Hindlimb muscle (tissue), 1 donor: ENCODE data around the gene TBX10. TPM values are rescaled to one million over a fixed set of nuclear protein-coding genes. Genes with fewer than 3 reads are reported as not detected.
"Not testable (repeated sequence)": the region's sequence is repeated elsewhere in the genome, so short reads cannot be mapped to it uniquely, and the experiment has no call there.

ENCODE experiments used
- DNase-seq: peaks from one replicate; pipeline ENCODE4 v3.0.0-alpha.2; 2013
- polyA plus RNA-seq: library from polyadenylated mRNA; unstranded; fragments of 120-200 nt; gene quantifications from one replicate; pipeline ENCODE4 v1.2.1, GENCODE V29; 2013; ENCODE audit not compliant: insufficient read length

The TBX10 gene
- polyA plus RNA-seq, 1 donor = not detected

DNA sequence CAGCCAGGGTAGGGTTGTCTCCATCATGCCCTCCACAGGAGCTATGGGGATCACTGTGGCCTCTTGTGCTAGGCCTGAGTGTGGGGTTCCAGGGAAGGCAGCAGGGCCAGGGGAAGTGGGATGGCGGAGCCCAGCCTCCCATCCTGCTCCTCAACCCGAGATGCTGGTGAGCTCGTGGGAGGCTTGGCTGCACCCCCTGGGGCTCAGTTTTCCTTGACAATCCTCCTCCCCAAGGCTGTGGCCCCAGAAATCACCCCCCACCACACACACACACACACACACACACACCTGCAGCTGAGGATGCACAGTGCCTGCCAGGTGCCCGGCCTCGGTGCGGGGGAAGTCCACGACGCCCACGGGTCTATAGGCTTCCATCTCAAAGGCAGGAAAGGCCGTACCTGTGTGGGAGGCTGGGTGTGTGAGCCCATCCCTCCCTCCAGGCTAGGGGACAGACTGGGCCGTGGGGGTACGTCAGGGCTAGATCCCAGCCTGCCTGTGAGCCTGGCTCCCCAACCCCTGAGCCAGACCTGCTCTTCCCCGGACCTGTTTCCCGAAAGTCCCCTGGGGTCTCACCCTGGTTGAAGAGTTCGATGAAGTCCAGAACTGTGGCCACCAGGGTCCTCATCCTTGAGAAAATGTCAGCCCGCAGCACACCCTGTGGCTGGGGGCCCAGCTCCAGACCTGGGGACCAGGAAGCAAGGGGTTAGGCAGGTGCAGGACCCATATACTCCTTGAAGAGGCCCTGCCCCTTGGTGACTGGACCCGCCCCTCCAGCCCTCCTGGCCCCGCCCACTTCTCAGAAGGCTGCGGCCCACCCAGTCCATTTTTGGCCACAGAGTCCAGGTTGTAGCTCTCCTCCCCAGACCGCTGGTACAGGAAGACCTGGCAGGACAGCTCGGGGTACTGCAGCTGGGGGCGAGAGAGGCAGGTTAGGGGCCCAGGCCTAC lies 5.2 kb upstream of the TBX10 start:
- no peak for DNase-seq

DNA sequence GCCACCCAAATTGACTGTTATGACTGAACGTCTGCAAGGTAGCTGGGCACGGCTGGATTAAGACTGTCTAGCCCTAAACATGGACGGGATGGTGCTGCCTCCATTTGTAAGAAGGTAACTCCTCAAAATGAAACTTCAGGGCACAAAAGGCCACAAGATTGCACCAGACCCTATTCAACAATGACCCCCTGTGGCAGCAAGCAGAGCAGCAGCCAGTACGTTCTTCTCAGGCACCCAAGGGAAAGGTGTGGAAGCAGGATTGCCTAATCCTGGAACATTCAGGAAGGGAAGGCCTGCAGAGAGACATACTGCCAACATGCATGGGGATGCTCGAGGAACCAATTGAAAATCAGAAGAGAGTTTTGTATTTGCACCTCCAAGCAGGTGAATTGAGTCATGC lies 4.5 kb upstream of the TBX10 start:
- DNase-seq = no peak

DNA sequence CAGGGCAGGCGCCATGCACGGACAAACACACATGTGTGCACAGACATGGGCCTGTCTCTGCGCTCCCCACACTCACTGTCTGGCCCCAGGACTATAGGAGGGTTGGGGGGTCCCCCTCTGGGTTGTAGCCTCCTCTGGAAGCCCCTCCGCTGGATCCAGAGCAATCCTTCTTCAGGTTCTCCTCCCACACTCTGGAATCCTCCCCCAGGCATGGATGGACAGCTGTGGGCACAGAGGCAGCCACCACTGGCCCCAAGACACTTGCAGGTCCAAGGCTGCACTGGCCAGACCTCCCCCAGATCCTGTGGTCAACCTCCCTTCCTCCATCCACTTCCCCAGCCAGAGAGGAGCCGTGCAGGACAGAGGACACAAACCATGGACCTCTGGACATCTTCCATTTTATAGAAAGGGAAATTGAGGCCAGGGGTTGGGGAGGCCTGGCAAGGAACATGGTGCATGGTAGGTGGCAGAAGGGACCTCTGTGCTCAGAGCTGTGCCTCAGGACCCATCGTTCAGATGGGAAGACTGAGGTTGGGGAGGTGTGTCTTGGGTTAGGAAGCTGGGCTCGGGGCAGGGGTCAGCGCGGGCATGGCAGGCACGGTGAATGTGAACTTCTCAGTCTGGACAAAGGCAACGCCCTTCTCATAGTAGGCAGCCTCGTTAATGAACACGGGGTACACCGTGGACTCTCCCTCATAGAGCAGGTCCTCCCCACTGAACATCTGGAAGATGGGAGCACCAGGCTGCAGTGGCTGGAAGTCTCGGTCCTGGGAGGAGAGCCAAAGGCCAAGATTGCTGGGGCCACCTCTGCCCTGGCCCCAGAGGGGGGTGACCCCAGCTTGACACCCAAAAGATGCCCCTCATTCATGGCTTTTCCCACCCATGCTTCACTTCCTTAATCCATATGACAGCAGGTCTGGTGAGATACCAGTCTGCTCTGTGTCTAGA lies 2.9 kb upstream of the TBX10 start:
- no peak for DNase-seq

DNA sequence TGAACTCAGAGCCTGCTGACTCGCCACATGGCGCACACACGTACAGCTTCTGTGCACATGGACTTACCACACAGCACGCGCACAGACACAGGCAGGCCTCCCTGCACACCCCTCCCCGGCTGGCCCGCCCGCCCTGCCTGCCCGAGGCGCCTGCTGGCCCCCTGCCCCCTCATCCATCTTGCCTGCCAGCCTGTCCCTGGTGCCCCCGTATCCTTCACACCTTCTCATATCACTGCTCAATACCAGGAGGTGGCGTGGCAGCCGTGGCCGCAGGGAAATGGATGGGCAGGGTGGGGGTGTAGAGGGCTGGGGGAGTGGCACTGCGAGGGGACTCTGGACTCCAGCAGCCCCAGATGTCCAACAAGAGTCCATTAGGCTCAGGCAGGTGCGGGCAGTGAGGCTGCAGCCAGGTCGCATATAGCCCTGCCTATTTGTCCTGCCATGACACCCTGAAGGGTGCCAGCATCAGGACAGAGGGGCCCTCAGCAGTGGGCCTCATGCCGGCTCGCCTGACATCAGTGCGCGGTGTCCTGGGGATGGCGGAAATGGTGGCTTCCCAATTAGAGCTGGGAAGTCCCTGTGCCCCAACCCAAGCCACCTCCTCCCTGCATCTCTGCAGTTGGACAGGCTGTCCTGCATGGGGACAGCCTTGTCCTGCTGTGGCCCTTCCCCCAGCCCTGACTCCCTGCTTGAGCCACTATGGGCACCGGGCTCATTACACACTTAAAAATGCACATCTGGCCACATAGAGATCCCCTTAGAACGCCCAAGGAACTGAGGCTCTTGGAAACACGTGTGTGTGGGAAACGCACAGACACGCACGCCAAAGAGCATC lies 2.0 kb upstream of the TBX10 start:
- no peak for DNase-seq

DNA sequence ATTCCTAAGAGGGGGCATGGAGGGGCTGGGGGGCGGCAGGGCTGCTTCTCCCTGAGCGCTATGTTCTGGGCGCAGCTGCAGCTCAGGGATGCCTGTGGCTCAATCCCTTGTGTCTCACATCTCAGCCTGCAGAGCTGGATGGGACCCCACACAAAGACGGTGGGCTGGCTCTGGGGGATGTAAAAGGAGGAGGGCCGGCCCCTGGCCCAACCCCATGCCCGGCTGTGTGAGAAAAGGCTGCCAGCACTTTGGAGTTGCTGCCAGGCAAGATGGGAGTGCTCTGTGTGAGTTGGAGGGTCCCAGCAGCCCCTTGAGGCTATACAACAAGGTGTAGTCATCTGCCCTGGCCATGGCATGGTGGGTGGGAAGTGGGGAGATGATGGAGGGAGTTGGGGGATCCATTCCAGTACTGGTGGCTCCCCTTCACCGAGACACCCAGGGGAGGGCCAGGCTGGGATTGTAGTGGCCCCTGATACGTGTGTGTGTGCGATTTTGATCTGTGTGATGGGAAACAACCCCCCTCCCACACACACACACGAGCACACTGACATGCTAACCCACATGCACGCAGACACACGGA lies 1.3 kb upstream of the TBX10 start:
- no peak for DNase-seq

DNA sequence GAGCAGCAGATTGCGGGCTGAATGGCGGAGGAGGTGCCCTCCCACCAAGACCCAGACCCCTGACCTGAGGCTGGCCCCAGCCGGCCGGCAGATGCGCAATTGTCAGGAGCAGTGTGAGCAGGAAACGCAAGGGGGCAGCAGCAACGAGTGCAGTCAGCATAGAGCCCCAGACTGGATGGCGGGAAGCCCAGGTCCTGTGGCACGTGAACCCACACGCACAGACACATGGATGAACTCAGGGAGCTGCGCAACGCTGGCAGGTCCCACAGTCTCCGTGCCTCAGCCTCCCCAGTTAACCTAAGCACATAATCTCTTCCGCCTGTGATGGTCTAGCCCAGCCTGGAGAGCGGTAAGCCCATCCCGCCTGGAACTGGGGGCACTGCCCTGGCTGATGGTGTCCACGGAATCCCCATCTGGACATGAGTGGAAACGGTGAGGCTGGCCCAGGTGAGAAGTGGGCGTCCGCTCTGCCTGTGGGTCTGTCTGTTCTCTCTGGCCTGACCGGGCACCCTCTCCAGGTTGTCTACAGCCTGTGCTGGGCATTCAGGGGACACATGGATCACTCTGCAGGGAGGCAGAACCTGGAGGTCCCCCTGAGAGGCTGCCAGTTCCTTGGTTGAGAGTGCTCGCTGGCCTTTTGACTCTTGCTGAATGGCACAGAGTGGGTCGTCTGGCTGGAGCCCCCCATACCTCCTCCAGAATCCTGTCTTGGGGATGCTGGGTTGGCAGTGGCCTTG lies 626 bp upstream of the TBX10 start:
- DNase-seq = no peak

DNA sequence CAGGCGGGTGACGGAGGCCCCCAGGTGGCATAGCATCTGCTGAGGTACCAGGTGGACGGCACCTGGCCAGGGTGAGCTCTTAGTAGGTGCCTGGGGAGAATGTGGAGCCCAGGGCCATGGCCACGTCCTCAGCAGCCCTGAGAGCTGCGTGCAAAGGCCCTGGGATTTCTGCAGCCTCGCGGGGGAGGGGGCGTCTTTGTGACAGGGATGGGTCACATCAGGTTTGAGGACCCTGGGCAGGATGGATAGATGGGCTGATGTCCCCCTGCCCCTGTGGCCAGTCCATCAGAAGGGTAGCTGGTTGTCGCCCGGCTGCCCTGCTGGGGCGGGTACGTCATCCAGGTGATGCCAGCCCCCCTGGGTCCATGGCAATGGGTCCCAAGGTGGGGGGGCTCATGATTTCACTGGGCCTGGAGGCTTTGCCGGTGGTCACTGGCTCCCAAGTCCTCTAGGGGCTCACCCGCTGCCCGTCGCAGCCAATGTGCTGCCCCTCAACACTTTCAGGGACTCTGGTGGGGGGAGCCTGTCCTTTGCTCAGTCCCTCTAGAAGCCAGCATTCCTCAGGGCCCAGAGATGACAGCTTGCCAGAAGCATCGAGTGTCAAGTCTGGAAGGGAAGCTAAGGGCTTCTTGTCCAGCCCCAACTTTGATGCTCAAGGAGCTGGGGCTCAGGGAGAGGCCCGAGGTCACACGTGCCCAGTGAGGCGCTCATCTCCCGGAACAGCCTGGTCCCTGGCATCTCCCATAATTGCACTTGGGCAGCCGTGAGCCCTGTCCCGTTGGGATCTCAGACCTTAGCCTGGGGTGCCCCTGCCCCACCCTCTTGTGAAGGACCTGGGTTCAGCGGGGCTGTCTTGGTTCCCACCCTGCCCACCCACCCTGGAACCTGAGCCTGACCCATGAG lies 777 bp downstream of the TBX10 start:
- DNase-seq = no peak

DNA sequence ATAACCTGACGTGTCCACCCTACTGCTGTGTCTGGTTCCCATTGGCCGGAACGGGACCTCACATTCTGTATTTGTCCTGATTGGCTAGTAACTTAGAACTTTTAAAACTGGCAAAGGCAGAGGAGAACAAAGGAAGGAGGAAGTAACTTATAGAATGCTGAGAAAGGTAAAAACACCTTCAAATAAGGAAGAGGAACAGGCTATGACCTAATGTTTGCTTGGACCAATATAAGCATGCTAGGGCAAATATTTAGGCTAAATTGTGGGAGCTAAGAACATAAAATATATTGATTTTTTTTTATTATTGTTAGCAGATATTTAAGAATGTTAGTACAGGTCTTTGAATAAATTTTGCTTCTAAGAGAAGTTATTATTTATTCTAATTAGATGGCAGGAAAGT lies 2.1 kb downstream of the TBX10 start:
- DNase-seq = not testable (repeated sequence)

DNA sequence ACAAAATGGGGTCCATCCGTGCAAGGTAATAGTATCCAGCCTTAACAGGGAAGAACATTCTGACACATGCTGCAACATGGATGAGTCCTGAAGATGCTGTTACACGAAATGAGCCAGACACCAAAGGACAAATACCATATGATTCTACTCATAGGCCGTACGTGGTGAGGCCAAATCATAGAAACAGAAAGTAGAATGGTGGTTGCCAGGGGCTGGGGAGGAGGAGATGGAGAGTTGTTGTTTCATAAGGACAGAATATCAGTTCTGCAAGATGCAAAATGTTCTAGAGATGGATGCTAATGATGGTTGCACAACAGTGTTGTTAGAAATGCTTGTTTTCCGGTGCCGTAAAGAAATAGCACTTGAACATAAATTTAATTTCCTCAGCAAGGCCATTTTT lies 2.6 kb downstream of the TBX10 start:
- DNase-seq = no peak

DNA sequence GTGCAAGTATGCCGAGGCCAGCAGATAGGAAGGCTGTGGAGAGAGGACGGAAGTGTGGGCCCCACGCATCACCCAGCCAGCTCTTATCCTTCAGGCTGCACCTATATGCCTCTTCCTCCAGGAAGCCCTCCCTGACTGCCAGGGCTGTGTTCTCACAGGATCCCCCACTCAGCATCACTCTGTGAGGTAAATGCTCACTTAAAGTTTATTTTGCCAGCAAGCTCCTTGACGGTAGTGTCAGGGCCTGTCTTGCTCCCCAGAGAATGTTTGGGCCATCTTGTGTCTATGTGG lies 4.4 kb downstream of the TBX10 start:
- no peak for DNase-seq

DNA sequence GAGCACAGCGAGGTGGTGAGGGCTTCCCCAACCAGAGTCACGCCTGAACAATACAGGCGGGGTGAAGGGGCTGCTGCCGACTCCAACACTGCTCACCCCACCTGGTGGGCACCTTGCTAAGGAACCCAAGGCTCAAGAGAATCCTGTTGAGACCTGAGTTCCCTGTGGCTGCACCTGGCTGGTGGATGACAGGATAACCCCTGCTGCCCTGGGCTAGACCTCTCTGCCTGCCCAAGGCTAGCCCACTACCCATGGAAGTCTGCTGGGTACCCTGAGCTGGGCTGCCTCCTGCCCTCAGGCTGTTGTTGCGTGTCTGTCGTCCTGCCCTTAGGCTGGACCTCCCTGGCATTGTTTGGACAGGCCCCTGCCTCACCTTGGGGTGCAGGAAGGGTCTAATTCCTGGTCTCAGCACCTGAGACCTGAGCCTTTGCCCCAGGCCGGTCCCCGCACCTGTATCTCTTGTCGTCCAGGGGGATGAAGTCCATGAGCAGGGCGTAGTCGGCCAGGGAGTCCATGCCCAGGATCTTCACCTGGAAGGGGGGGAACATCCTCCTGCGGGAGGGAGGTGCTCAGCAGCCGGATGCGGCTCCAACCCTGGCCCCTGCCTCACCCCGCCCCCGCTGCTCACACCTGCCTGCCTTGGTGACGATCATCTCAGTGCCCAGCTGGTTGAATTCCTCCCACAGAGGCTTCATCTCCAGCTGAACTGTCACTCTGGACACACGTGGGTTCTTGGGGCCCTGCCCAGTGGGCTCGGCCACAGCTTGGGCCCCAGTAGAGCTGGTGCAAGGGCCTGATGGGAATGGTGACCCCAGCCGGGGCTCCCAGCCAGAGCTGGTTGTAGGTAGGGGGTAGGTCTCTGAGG lies 5.0 kb downstream of the TBX10 start:
- DNase-seq = no peak

DNA sequence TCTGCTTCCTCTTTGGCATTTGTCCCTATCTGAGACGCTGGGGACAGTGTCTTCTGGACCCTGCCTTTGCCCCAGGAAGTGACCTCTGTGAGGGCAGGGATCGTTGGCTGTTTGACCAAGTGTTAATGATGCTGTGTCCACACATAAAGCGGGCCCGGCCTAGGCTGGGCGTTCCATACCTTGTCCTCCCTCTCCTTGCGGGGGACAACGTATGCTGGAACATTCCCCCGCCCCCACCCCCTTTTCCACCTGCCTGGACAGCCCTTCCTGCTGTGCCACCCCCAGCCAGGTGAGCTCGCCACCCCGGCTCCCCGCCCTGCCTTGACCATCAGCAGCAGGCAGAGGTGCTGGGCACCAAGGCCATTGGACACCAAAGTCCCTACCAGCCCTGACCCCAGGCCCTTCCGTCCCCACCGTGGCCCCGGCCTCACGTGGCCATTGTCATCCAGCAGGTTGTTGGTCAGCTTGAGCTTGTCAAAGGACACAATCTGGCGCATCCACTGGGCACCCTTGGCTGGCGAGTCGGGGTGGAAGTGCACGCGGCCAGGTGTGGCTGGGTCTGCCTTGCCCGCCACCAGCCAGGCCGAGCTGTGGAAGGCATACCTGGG lies 5.7 kb downstream of the TBX10 start:
- no peak for DNase-seq

DNA sequence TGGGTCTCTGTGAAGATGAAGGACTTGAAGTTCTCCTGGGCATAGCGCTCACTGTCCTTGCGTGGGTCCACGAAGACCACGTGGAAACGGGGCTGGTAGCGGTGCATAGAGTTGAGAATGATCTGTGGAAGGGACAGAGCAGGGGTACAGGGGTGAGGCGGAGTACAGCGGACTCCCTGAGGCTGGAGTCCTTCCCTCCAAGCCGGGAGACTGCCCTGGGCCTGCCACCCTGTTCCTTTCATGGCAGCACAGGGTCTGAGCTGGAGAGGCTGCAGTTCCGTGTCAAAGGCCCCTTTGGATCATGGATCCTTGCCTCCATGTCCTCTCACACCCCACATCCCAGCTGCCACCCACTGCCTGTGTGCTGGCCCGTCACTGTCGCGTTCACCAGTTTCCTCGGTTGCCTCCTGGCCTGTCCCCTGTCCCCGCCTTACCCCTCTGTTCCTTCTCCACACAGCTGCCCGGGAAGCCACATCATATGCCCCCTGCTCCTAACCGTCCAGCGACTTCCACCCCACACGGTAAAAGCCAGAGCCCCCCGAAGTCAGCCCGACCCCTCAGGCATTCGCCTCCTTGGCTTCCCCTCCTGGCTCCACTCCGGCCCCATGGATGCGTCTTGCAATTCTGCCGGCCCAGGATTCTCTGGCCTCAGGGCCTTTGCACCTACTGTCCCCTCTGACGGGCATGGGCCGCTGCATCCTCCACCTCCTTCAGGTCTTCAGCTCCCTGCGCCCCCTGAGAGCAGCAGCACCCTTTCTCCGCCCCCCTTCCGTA lies 6.4 kb downstream of the TBX10 start:
- no peak for DNase-seq

DNA sequence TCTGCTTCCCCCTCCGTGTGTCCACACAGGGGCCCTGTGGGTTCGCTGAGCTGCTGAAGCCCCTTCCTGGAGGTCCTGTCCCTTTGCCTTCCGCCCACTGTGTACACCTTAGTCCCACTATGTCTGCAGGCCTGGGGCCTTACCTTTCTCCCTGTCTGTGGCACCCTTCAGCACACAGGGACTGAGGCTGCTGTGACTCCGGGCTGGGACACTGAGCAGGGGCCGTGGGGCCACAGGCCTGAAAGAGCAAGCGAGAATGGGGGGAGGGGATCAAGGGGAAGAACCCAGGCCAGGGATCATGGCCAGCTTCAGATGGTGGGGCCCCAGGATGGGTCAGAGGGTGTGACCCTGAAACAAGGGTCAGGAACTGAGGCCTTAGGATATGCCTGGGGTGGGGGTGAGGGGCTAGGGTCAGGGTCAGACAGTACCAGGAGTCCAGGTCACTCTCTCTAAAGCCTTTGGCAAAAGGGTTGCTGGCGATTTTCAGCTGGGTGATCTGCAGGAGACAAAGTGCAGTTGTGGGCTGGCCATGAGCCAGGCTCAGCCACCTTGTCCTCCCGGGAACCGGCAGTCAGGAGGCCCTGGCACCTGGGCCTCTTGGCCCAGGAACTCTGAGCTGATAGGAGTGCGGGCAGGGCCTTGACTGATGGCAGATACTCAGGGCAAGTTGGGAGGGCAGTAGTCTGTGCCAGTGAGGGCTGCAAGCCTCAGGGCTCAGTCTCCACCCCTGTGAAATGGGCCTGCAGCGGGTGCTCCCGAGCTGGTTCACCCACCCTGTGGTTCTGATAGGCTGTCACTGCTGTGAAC lies 7.2 kb downstream of the TBX10 start:
- no peak for DNase-seq

DNA sequence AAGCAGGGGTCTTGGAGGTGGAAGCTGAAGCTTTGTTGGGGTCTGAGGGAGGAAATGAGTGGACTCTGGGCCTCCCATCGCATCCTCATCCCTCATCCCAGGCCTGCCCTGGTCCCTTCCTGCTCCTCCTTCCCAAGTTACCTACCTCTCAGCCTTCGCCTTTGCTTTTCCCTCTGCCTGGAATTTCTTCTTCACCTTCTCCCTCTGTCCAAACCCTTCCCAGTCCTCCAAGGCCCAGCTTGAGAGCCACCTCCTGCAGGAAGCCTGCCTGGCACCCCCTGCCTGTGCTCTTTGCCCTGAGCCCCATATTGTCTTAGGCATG lies 7.7 kb downstream of the TBX10 start:
- DNase-seq = no peak

DNA sequence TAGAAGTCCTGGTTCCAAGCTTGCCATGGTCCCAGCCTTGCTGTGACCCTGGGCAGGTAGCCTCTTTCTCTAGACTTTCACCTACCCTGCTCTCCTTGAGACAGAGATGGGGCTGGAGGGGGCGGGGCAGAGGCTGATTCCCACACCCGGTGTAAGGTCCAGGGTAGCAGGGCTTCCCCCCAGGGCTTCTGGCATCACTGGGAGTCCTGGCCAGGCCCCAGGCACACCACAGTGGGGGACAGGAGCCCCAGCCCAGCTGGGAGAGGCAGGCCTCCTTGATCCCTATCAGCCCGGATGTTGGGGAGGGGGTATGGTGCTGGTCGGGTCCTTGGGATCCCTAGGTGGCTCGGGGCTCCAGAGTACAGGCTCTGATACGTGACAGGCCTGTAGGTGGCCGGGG lies 8.2 kb downstream of the TBX10 start:
- DNase-seq = no peak

DNA sequence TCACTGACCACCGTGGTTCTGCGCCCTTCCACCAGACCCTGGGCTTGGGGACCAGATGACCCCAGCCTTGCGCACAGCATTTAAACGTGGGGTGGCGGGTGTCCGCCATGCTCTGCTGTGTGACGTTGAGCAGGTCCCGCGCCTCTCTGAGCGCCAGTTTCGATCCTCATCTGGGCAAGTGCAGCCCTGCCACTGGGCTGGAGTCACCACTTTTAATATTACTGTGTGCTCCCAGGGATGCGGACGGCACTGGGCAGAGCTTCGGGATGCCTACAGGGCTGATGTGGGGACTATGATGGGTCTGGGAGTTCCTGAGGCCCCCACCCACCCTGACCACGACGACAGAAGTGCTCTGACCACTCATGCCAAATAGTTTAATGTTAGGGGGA lies 8.6 kb downstream of the TBX10 start:
- no peak for DNase-seq
